Ureter (tissue), 1 donor: ENCODE results near the gene FLT1. TPM values are rescaled to one million over a fixed set of nuclear protein-coding genes. Genes with fewer than 3 reads are reported as not detected.

Experiments
- total RNA-seq: library from RNA; stranded (reverse); gene quantifications from one replicate; pipeline ENCODE4 v1.2.4, GENCODE V29; 2023
- donor health status: DM: yes; HTN: yes; CAD: no.

Gene FLT1
- total RNA-seq, 1 donor from 2014 or later, result 51.1 TPM

Other genes starting within 250 kb of the FLT1 start
- gene POMP, start 164.0 kb upstream of the FLT1 start, total RNA-seq, result 51.6 TPM
- gene SLC46A3, start 223.8 kb upstream of the FLT1 start, total RNA-seq, result 12.6 TPM